GM21717 (cell line): ENCODE results near the gene SCGB1D2.
"Not testable (repeated sequence)": the region's sequence is repeated elsewhere in the genome, so short reads cannot be mapped to it uniquely, and the experiment has no call there.

ENCODE experiments used
- ATAC-seq: cut with Tn5 transposase; IDR thresholded peaks from one replicate; pipeline ENCODE4 v1.9.1; 2021; ENCODE audit warnings: mild to moderate bottlenecking, moderate library complexity; ENCODE audit not compliant: unreplicated experiment

SCGB1D2 gene, protein sequence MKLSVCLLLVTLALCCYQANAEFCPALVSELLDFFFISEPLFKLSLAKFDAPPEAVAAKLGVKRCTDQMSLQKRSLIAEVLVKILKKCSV

DNA sequence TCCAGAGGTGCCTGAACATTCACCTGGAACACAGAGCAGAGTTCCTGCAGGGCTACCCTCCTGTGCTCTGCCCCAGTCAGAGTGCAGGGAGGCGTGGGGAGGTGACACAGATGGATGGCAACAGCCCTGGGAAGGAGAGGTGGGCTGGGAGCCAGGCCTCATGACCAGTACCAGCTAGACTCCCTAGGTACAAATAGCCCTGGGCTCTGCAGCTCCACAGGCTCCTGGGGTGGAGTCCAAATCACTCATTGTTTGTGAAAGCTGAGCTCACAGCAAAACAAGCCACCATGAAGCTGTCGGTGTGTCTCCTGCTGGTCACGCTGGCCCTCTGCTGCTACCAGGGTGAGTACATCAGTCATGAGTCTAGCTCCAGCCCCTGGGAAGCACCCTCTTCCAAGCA is at the start of gene SCGB1D2:
Gene SCGB1D2 (plus strand): TSS at position 219 of the 400 bp plus-strand sequence. CDS start 69 bp downstream, at position 288.
- ATAC-seq = no peak

DNA sequence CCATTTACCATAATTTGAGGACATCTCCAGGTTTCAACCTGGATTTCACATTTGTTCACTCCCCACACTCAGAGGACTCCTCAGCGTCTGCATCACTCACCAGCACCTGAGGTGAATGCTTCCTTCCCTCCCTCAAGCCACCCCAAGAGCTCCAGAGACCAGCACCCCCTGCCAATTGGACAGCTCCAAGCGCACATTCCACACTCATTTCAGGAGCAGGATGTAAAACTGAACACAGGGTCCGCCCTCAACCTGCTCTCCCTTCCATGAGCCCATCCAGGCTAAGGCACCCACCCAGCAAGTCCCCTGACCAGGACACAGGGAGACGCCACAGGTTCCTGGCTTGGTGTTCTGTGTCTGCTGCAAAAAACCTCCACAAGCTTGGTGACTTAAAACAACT is 48.1 kb upstream of the SCGB1D2 start:
- no peak for ATAC-seq

DNA sequence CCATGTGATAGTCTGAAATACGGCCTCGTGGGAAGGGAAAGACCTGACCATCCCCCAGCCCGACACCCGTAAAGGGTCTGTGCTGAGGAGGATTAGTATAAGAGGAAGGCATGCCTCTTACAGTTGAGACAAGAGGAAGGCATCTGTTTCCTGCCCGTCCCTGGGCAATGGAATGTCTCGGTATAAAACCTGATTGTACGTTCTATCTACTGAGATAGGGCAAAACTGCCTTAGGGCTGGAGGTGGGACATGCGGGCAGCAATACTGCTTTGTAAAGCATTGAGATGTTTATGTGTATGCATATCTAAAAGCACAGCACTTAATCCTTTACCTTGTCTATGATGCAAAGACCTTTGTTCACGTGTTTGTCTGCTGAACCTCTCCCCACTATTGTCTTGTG is 47.0 kb upstream of the SCGB1D2 start:
- ATAC-seq = not testable (repeated sequence)

DNA sequence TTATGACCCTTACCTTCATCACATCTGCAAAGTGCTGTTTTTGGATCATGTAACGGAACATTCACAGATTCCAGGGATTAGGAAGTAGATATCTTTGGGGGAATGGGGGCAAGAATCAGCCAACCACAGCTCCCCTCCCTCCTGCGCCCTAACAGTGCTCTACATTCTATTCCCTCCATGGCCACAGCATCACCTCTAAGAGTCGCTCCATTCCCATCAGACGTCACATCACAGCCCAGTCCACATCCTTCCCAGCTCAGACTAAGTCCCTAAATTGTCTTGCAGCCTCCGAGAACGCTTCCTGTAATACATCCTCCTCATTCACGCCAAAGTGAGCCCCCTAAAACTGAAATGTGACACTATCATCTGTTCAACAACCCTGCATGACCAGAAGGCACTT is 46.1 kb upstream of the SCGB1D2 start:
- no peak for ATAC-seq

DNA sequence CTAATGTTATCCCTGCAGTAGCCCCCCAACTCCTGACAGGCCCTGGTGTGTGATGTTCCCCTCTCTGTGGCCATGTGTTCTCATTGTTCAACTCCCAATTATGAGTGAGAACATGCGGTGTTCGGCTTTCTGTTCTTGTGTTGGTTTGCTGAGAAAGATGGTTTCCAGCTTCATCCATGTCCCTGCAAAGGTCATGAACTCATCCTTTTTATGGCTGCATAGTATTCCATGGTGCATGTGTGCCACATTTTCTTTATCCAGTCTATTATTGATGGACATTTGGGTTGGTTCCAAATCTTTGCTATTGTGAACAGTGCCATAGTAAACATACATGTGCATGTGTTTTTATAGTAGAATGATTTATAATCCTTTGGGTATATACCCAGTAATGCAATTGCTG is 44.6 kb upstream of the SCGB1D2 start:
- ATAC-seq = not testable (repeated sequence)

- no peak for ATAC-seq
Measured at GRCh38 chr11:62201376-62201775, 40.7 kb upstream of the SCGB1D2 start.

DNA sequence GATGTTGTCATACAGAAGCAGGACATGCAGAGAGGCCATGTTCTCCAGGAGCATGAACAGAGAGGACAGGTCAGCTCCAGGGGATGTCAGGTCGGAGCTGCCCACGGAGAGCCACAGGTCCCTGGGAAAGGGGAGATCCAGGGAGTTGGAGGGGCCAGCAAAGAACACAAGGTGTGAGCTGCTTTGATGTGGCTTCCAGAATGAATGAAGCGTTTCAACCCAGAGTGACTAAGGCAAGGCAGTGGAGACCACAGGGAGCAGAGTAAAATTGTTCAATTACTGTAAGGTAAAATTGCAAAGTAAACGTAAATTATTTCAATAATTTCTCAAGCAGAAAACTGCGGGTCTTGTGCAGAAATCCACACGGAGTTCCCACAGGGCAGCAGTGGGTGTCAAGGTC is 39.1 kb upstream of the SCGB1D2 start:
- ATAC-seq = no peak

DNA sequence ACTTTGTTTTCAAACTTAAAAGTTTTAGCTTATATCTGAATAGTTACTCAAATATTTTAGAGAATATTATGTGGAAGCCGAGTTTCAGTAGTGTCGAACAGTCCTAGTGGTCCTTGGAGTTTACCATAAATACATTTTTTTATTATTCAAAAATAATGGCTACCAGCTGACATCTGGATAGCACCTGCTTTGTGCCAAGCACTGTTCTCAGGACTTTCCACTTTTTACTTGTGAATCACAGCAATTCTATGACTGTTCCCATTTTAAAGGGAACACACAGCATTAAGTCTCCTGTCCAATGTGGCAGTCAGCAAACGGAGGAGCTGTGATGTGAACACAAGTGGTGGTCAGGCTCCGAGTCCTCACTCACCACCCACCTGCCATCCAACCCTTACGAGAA is 37.6 kb upstream of the SCGB1D2 start:
- no peak for ATAC-seq

DNA sequence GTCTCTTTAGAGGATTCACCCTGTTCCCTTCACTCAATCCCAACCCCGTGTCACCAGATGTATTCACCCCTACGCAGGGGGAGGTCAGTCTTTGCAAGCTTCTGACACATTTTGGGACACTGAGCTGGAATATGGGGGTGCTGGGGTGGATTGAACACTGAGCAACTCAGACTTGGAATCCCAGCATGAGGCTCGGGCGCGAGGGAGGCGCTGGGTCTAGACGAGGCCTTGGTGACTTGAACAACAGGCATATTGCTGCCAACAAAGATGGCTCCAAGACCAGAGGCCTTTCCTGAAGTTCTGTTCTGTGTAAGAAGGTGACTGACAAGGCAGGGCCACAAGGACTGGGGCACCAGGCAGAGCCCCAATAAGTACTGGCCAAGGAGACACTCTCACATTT is 36.6 kb upstream of the SCGB1D2 start:
- no peak for ATAC-seq

DNA sequence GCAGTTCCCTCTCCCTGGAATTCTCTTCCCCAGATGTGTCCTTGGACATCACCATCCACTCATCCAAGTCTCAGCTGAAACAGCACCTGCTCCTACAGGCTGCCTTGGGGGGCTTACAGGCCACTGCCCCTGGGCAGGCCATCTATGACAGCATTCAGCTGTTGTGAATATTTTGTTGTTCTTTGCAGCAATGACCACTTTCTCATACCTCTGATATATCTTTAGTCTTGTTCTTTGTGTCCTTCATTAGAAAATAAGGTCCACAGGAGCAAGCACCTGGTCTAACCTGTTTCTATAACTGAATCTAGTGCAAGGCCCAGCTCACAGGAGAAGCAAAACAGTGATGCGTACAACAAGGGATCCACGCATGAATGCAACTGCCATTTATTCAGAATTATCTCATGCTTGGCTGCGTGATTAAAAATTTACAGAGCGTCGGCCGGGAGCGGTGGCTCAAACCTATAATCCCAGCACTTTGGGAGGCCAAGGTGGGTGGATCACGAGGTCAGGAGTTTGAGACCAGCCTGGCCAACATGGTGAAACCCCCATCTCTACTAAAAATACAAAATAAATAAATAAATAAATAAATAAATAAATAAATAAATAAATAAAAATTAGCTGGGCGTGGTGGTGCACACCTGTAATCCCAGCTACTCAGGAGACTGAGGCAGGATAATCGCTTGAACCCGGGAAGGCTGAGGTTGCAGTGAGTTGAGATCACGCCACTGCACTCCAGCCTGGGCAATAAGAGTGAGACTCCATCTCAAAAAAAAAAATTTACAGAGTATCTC is 35.6 kb upstream of the SCGB1D2 start:
- not testable (repeated sequence) for ATAC-seq

- ATAC-seq = no peak
Measured at GRCh38 chr11:62208785-62209144, 33.3 kb upstream of the SCGB1D2 start.

- ATAC-seq = no peak
Measured at GRCh38 chr11:62217191-62217748, 24.8 kb upstream of the SCGB1D2 start.

GRCh38 chr11:62221498-62221897 is 20.5 kb upstream of the SCGB1D2 start:
- no peak for ATAC-seq

- ATAC-seq = no peak
Measured at GRCh38 chr11:62223095-62223494, 18.9 kb upstream of the SCGB1D2 start.

GRCh38 chr11:62233730-62234129 is 8.3 kb upstream of the SCGB1D2 start:
- ATAC-seq = no peak

DNA sequence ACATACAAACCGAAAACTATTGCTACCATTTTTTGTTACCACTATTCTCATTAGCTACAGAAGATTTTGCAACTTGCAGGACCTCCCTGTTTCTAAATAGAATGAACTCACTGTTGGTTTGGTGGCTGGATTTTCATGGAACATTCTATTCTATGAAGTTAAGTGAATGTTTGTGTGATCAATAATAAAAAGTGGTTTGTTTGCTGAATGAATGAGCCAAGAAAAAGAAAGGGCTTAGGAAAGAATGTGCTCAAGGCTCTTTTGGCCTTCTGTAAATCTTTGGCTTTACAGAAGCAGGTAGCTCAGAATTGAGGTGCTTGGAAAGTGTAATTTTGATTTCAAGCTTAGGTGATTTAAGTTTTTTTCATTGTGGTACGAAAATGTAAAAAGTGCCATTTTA is 5.9 kb upstream of the SCGB1D2 start:
- ATAC-seq = no peak

DNA sequence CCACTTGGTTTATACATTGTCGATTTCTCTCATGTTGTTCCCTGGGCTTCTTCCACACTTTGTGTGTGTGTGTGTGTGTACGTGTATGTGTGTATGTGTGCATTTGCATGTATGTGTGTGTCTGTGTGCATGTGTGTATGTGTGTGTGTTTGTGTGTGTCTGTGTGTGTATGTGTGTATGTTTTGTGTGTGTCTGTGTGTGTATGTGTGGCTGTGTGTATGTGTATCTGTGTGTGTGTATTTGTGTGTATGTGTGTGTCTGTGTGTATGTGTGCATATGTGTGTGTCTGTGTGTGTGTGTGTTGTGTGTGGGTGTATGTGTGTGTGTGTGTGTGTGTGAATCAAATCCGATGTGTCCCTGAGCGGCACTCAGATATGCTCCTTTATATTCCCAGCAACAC is 4.5 kb upstream of the SCGB1D2 start:
- ATAC-seq = no peak

- no peak for ATAC-seq
Measured at GRCh38 chr11:62238151-62238550, 3.9 kb upstream of the SCGB1D2 start.

- ATAC-seq = no peak
Measured at GRCh38 chr11:62241095-62241494, 944 bp upstream of the SCGB1D2 start.

DNA sequence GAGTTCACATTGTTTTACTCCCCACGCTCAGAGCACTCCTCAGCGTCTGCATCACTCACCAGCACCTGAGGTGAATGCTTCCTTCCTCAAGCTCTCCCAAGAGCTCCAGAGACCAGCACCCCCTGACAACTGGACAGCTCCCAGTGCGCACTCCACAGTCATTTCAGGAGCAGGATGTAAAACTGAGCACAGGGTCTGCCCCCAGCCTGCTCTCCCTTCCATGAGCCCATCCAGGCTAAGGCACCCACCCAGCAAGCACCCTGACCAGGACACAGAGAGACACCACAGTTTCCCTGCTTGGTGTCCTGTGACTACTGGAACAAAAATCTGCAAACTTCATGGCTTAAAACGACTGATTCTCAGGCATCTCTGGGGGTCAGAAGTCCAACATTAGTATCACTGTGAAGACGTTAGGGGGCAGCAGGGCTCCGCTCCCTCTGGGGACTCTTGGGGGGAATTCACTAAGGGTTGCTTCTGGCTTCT is 3.3 kb downstream of the SCGB1D2 start:
- ATAC-seq = no peak

GRCh38 chr11:62251698-62252097 is 9.7 kb downstream of the SCGB1D2 start:
- no peak for ATAC-seq

- ATAC-seq = no peak
Measured at GRCh38 chr11:62253999-62254542, 12.0 kb downstream of the SCGB1D2 start.
